PC-3 (cell line): ENCODE measurements around the gene TTC28. TPM values are rescaled to one million over a fixed set of nuclear protein-coding genes. Genes with fewer than 3 reads are reported as not detected.

Experiments
- ATAC-seq: fragments of 200-7000 bp; cut with Tn5 transposase; 2 replicates; pipeline ENCODE4 v1.9.1; 2020; ENCODE audit warnings: mild to moderate bottlenecking, moderate library complexity
- BruUV-seq: library from RNA; stranded (reverse); fragments of 400-500 nt; replicated peaks from 2 replicates; lab custom pipeline; 2021; lab: Mats Ljungman, UMichigan
- CTCF ChIA-PET: fragments of 300-600 bp; sonication (Branson Sonifier 250); formaldehyde crosslinking; loops from one replicate; lab custom pipeline; 2022; ENCODE audit warnings: antibody characterized with exemption; lab: Charles Lee
- POLR2A ChIA-PET: fragments of 300-600 bp; sonication (Branson Sonifier 250); formaldehyde crosslinking; loops from one replicate; lab custom pipeline; 2022; ENCODE audit warnings: antibody characterized with exemption; ENCODE audit not compliant: unreplicated experiment; lab: Charles Lee
- DNase-seq: peaks from one replicate; pipeline ENCODE4 v3.0.0-alpha.2; 2015
- H2AFZ ChIP-seq: fragments of 300-600 bp; sonication (generic); 2 replicates; pipeline ENCODE4 v1.6.0; 2016; ENCODE audit warnings: antibody characterized with exemption, low read length
- H3F3A ChIP-seq: fragments of 300-600 bp; sonication (generic); one replicate; pipeline ENCODE4 v1.6.0; 2017; ENCODE audit warnings: antibody characterized with exemption, low read length, control low read depth, mild to moderate bottlenecking; ENCODE audit not compliant: unreplicated experiment
- H3K27ac ChIP-seq: fragments of 300-600 bp; sonication (generic); 2 replicates; pipeline ENCODE4 v1.5.1; 2016; ENCODE audit warnings: mild to moderate bottlenecking, low read length
- H3K27me3 ChIP-seq: fragments of 300-600 bp; sonication (generic); 2 replicates; pipeline ENCODE4 v1.6.1; 2016; ENCODE audit warnings: low read length, mixed read lengths
- H3K36me3 ChIP-seq: fragments of 300-600 bp; sonication (generic); 2 replicates; pipeline ENCODE4 v1.6.1; 2016; ENCODE audit warnings: low read depth, mixed run types, low read length, mixed read lengths
- H3K4me1 ChIP-seq: fragments of 300-600 bp; sonication (generic); 2 replicates; pipeline ENCODE4 v1.5.1; 2016; ENCODE audit warnings: low read length; ENCODE audit not compliant: insufficient read depth
- H3K4me2 ChIP-seq: fragments of 300-600 bp; sonication (generic); 2 replicates; pipeline ENCODE4 v1.6.0; 2016; ENCODE audit warnings: low read length
- H3K4me3 ChIP-seq: fragments of 300-600 bp; sonication (generic); 2 replicates; pipeline ENCODE4 v1.5.1; 2016; ENCODE audit warnings: mild to moderate bottlenecking, low read length, mixed read lengths
- H3K79me2 ChIP-seq: fragments of 300-600 bp; sonication (generic); 2 replicates; pipeline ENCODE4 v1.6.1; 2017; ENCODE audit warnings: low read length, mixed read lengths
- H3K9ac ChIP-seq: fragments of 300-600 bp; sonication (generic); 2 replicates; pipeline ENCODE4 v1.6.0; 2016; ENCODE audit warnings: mild to moderate bottlenecking, low read length
- H3K9me2 ChIP-seq: fragments of 300-600 bp; sonication (generic); replicated peaks from 2 replicates; pipeline ENCODE4 v1.6.1; 2016; ENCODE audit warnings: mixed run types, low read length, mixed read lengths
- H3K9me3 ChIP-seq: fragments of 300-600 bp; sonication (generic); 2 replicates; pipeline ENCODE4 v1.6.1; 2016; ENCODE audit warnings: low read length, mixed read lengths
- H4K20me1 ChIP-seq: fragments of 300-600 bp; sonication (generic); 2 replicates; pipeline ENCODE4 v1.6.1; 2016; ENCODE audit warnings: low read length, mixed read lengths
- CTCF ChIP-seq: fragments of 300-600 bp; sonication (generic); conservative IDR thresholded peaks from 2 replicates; pipeline ENCODE4 v1.5.1; 2017; ENCODE audit warnings: antibody characterized with exemption, low read depth, mild to moderate bottlenecking, low read length
- EZH2 ChIP-seq: fragments of 300-600 bp; sonication (generic); IDR thresholded peaks from one replicate; pipeline ENCODE4 v1.6.1; 2017; ENCODE audit warnings: antibody characterized with exemption, mild to moderate bottlenecking, low read length; ENCODE audit not compliant: unreplicated experiment
- EZH2phosphoT487 ChIP-seq: fragments of 300-600 bp; sonication (generic); IDR thresholded peaks from 2 replicates; pipeline ENCODE4 v1.6.1; 2018; ENCODE audit warnings: mild to moderate bottlenecking, antibody characterized with exemption, low read length, borderline replicate concordance
- intact Hi-C: fragments of 100-400 bp; cut with micrococcal nuclease; formaldehyde crosslinking; loops from 2 replicates; pipeline ENCODE4 v1.9.0; 2023
- total RNA-seq: library from RNA; depleted of rRNA; stranded (reverse); fragments of >200 nt; gene quantifications from 2 replicates; pipeline ENCODE4 v1.2.3, GENCODE V29; 2014

Gene TTC28
- total RNA-seq, 1 experiment from 2014 or later: 6.3 TPM

DNA sequence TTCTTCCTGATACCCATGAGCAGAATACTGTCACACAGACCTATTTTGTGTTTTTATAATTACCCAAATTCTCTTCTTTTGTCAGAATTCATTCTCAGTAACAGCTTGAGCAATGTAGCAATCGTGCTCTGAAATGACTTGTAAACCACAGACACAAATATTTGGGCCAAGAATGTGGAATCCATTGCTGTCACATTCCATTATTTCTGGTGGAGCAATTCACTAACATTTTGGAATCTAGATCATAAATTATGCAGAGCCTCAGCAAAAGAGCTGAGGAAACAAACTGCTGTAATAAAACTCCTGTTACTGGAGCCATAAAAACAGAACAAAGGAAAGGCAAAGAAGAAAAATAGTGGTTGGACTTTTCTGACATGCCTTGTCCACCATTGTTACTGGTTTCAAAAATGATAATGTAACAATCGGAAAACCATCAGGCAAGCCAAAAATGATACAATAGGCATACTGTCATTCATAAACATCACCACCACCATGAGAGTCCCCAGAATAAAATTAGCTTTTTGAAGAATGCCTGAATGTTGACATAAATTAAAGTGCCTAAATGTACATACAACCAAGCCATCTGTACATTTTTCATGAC lies 537.2 kb downstream of the TTC28 start:
- Histone ChIP-seq H3K4me1 (0 out of 2 replicates have a peak, but pooled peaks cover 5% of the 10 kb centered on the region), H3K9me3 (no peaks in the 10 kb centered on the region), H3F3A (no peaks in the 10 kb centered on the region), H3K27me3 (no peaks in the 10 kb centered on the region), H3K9me2 (no peaks in the 10 kb centered on the region), H2AFZ (no peak overlapping the region), H4K20me1 (no peaks in the 10 kb centered on the region), H3K4me2 (no peak overlapping the region), H3K4me3 (no peak overlapping the region), H3K9ac (no peak overlapping the region), H3K36me3 (no peaks in the 10 kb centered on the region), H3K27ac (no peak overlapping the region), H3K79me2 (no peaks in the 10 kb centered on the region)
- POLR2A ChIA-PET: interaction anchor here (0.7 kb wide), 1 partner anchor 658 kb away, joined by 3 read pairs; no protein-coding TSS in a partner anchor
- CTCF ChIA-PET: no interaction called here
- peak; percentile 12 for DNase-seq
- TF ChIP-seq CTCF (no peak), EZH2 (no peak), EZH2phosphoT487 (no peak)
- no TSS peak for BruUV-seq
- ATAC-seq: peak; percentile 22; the same call in 1 of the 2 replicates
- intact Hi-C loops: no loop called here

DNA sequence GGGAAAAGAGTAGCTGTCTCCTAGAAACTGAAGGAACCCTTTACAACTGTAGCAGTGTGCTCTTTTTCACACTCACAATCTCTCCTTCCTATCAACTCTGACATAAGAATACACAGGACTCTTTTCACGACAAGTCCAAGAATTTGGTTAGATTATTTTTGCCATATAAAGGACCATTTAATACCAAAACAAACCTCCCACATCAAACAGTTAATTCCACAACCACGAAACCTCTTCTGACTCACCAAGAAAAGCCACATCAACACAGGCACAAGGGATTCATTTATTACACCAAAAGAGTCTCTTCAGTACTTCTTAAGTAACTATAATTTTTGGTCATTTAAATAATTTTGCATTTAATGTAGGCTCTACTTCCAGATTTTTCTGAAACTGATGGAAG lies 538.0 kb downstream of the TTC28 start:
- no peaks in the 10 kb centered on the region for H3K36me3 ChIP-seq
- no peaks in the 10 kb centered on the region for H3K79me2 ChIP-seq
- peak; percentile 8 for DNase-seq
- no peak overlapping the region for H3K27ac ChIP-seq
- H3K9ac ChIP-seq: no peak overlapping the region
- H3K27me3 ChIP-seq: no peaks in the 10 kb centered on the region
- no peak overlapping the region for H3K4me3 ChIP-seq
- intact Hi-C loops: no loop called here
- ChIA-PET CTCF (no interaction called here), POLR2A (no interaction called here)
- H2AFZ ChIP-seq: no peak overlapping the region
- H3F3A ChIP-seq: no peaks in the 10 kb centered on the region
- H3K9me3 ChIP-seq: no peaks in the 10 kb centered on the region
- no peak overlapping the region for H3K4me2 ChIP-seq
- TF ChIP-seq EZH2 (no peak), EZH2phosphoT487 (no peak), CTCF (no peak)
- ATAC-seq: peak; percentile 50; the same call in 1 of the 2 replicates
- H3K9me2 ChIP-seq: no peaks in the 10 kb centered on the region
- H3K4me1 ChIP-seq: 0 out of 2 replicates have a peak, but pooled peaks cover 5% of the 10 kb centered on the region
- no TSS peak for BruUV-seq
- H4K20me1 ChIP-seq: no peaks in the 10 kb centered on the region

GRCh38 chr22:28139961-28140360 lies 539.7 kb downstream of the TTC28 start:
- ATAC-seq (peak; percentile 53), DNase-seq (peak; percentile 37)
- H3K4me3 ChIP-seq: no peak overlapping the region
- no peaks in the 10 kb centered on the region for H3F3A ChIP-seq
- H3K9me3 ChIP-seq: no peaks in the 10 kb centered on the region
- H3K27ac ChIP-seq: no peak overlapping the region
- intact Hi-C loops: no loop called here
- H3K4me2 ChIP-seq: no peak overlapping the region
- H3K4me1 ChIP-seq: 0 out of 2 replicates have a peak, but pooled peaks cover 5% of the 10 kb centered on the region
- H3K79me2 ChIP-seq: no peaks in the 10 kb centered on the region
- ChIA-PET CTCF (no interaction called here), POLR2A (no interaction called here)
- no peaks in the 10 kb centered on the region for H4K20me1 ChIP-seq
- H3K9me2 ChIP-seq: no peaks in the 10 kb centered on the region
- H2AFZ ChIP-seq: no peak overlapping the region
- BruUV-seq: no TSS peak
- no peaks in the 10 kb centered on the region for H3K36me3 ChIP-seq
- no peak overlapping the region for H3K9ac ChIP-seq
- no peaks in the 10 kb centered on the region for H3K27me3 ChIP-seq
- TF ChIP-seq EZH2 (no peak), CTCF (no peak), EZH2phosphoT487 (no peak)
